ENCODE data around the gene UNC119B.
A peak's percentile ranks its signal among the peaks of the same experiment; 100 is the strongest.
"Not testable (repeated sequence)": the region's sequence is repeated elsewhere in the genome, so short reads cannot be mapped to it uniquely, and the experiment has no call there.

The UNC119B gene

GRCh38 chr12:120710031-120710804 lies at the start of gene UNC119B:
Gene UNC119B (plus strand): TSS chr12:120710458. CDS start chr12:120710475, 17 bp downstream.
- no peak for DNase-seq (ENCODE audit: low read depth in 2 of 2)

GRCh38 chr12:120661432-120661831 lies 48.8 kb upstream of the UNC119B start:
- no peak for DNase-seq (ENCODE audit: low read depth in 2 of 2)

GRCh38 chr12:120662879-120663278 lies 47.4 kb upstream of the UNC119B start:
- DNase-seq (ENCODE audit: low read depth in 2 of 2) = no peak

GRCh38 chr12:120663741-120664140 lies 46.5 kb upstream of the UNC119B start:
- DNase-seq (ENCODE audit: low read depth in 2 of 2) = no peak

- no peak for DNase-seq (ENCODE audit: low read depth in 2 of 2)
Measured at GRCh38 chr12:120666571-120667390, 43.5 kb upstream of the UNC119B start.

- DNase-seq (ENCODE audit: low read depth in 2 of 2) = no peak
Measured at GRCh38 chr12:120668091-120668867, 42.0 kb upstream of the UNC119B start.

GRCh38 chr12:120668868-120669840 lies 41.1 kb upstream of the UNC119B start:
- no peak for DNase-seq (ENCODE audit: low read depth in 2 of 2)

GRCh38 chr12:120670237-120670636 lies 40.0 kb upstream of the UNC119B start:
- DNase-seq (ENCODE audit: low read depth in 2 of 2) = not testable (repeated sequence)

- no peak for DNase-seq (ENCODE audit: low read depth in 2 of 2)
Measured at GRCh38 chr12:120670667-120671066, 39.6 kb upstream of the UNC119B start.

GRCh38 chr12:120674097-120674636 lies 36.1 kb upstream of the UNC119B start:
- no peak for DNase-seq (ENCODE audit: low read depth in 2 of 2)

- no peak for DNase-seq (ENCODE audit: low read depth in 2 of 2)
Measured at GRCh38 chr12:120677765-120678473, 32.3 kb upstream of the UNC119B start.

GRCh38 chr12:120678572-120678971 lies 31.7 kb upstream of the UNC119B start:
- no peak for DNase-seq (ENCODE audit: low read depth in 2 of 2)

GRCh38 chr12:120680165-120680738 lies 30.0 kb upstream of the UNC119B start:
- no peak for DNase-seq (ENCODE audit: low read depth in 2 of 2)

GRCh38 chr12:120684523-120684932 lies 25.7 kb upstream of the UNC119B start:
- DNase-seq (ENCODE audit: low read depth in 2 of 2) = no peak

GRCh38 chr12:120685522-120685921 lies 24.7 kb upstream of the UNC119B start:
- no peak for DNase-seq (ENCODE audit: low read depth in 2 of 2)

- DNase-seq (ENCODE audit: low read depth in 2 of 2) = peak; percentile 91 to 92
Measured at GRCh38 chr12:120686151-120686689, 24.0 kb upstream of the UNC119B start.

GRCh38 chr12:120686690-120687577 lies 23.3 kb upstream of the UNC119B start, which contains the start of gene MLEC:
Gene MLEC (plus strand): TSS chr12:120687149. CDS start chr12:120687297, 148 bp downstream.
- peak; percentile 97 for DNase-seq (ENCODE audit: low read depth in 2 of 2)
